Measurements from ENCODE around the gene SRP14. TPM values are rescaled to one million over a fixed set of nuclear protein-coding genes. Genes with fewer than 3 reads are reported as not detected.
"Not testable (repeated sequence)": the region's sequence is repeated elsewhere in the genome, so short reads cannot be mapped to it uniquely, and the experiment has no call there.

SRP14 gene
- total RNA-seq, 1 donor from 2014 or later = 320 TPM

DNA sequence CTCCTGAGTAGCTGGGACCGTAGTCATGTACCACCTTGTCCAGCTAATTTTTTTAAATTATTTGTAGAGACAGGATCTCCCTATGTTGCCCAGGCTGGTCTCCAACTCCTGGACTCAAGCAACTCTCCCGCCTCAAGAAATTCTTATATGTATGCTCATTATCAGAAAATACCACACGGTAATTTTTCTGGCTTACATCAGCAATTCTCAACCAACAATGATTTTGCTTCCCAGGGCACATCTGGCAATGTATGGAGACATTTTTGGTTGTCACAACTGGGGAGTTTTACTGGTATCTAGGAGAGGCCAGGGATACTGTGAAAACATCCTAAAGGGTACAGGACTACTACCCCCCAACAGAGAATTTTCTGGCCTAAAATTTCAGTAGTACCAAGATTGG, 10.8 kb downstream of the SRP14 start:
- TF ChIP-seq, protein P1, sequence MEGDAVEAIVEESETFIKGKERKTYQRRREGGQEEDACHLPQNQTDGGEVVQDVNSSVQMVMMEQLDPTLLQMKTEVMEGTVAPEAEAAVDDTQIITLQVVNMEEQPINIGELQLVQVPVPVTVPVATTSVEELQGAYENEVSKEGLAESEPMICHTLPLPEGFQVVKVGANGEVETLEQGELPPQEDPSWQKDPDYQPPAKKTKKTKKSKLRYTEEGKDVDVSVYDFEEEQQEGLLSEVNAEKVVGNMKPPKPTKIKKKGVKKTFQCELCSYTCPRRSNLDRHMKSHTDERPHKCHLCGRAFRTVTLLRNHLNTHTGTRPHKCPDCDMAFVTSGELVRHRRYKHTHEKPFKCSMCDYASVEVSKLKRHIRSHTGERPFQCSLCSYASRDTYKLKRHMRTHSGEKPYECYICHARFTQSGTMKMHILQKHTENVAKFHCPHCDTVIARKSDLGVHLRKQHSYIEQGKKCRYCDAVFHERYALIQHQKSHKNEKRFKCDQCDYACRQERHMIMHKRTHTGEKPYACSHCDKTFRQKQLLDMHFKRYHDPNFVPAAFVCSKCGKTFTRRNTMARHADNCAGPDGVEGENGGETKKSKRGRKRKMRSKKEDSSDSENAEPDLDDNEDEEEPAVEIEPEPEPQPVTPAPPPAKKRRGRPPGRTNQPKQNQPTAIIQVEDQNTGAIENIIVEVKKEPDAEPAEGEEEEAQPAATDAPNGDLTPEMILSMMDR (IDR thresholded peaks at IDR 0.05; ENCODE audit: insufficient read depth, low read depth, low read length) = no peak
- TF ChIP-seq EZH2 (IDR thresholded peaks at IDR 0.05; ENCODE audit: insufficient read depth, low read length) = no peak
- no peaks in the 10 kb centered on the region for H3K4me1 Mint-ChIP-seq (ENCODE audit: low read depth, unreplicated experiment)
- FAIRE-seq (no peak), DNase-seq (ENCODE audit: low read depth) (no peak)
- H3K9me3 Mint-ChIP-seq (ENCODE audit: unreplicated experiment) = no peaks in the 10 kb centered on the region
- Histone ChIP-seq H3K4me3 (ENCODE audit: insufficient read depth, low read depth, low read length) (no peak overlapping the region), H4K20me1 (ENCODE audit: insufficient read depth, low read length) (no peaks in the 10 kb centered on the region), H3K9ac (ENCODE audit: low read length) (no peak overlapping the region), H3K36me3 (ENCODE audit: insufficient read depth, low read length) (peaks cover 68% of the 10 kb centered on the region), H3K27me3 (ENCODE audit: insufficient read depth, low read length) (no peaks in the 10 kb centered on the region), H3K79me2 (ENCODE audit: insufficient read depth, low read length) (peaks cover 2% of the 10 kb centered on the region), H3K9me3 (ENCODE audit: insufficient read depth, low read depth, low read length) (no peaks in the 10 kb centered on the region), H2AFZ (ENCODE audit: low read depth, low read length) (no peak overlapping the region), H3K4me2 (ENCODE audit: low read length) (no peak overlapping the region), H3K27ac (ENCODE audit: low read depth, low read length) (no peak overlapping the region), H3K4me1 (ENCODE audit: insufficient read depth, low read length) (no peaks in the 10 kb centered on the region)
- H3K27me3 Mint-ChIP-seq (ENCODE audit: low read depth, unreplicated experiment) = no peaks in the 10 kb centered on the region
- peak overlapping the region; percentile 81 for H3K27ac Mint-ChIP-seq (ENCODE audit: unreplicated experiment)
- no peak overlapping the region for H3K4me3 Mint-ChIP-seq (ENCODE audit: unreplicated experiment)
- H3K36me3 Mint-ChIP-seq (ENCODE audit: low read depth, unreplicated experiment) = peaks cover 9% of the 10 kb centered on the region

DNA sequence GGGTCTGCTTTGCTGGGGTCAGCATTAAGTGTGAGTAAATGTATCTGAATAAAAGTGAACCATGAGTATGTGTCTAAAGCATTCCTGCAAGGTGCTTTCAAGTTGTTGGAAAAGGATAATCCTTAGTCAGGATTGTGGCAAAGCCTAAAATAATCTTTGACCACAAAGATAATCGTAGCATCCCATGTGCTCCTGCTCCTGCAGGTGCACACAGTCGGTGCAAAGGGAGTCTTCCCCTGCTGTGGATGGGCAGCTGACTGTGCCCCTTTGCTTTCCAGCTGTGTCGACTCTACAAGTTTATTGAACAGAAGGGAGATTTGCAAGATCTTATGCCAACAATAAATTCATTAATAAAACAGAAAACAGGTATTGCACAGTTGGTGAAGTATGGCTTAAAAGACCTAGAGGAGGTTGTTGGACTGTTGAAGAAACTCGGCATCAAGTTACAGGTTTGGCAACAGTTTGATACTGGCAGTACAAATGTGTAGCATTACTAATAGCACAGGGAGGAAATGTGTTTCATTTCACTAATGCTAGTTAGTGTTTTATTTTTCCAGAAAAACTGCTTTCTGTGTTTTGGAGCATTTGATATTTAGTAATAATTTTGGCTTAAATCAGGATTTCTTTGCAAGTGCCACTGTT, 22.6 kb downstream of the SRP14 start:
- Histone ChIP-seq H3K4me2 (ENCODE audit: low read length) (no peak overlapping the region), H2AFZ (ENCODE audit: low read depth, low read length) (no peak overlapping the region), H4K20me1 (ENCODE audit: insufficient read depth, low read length) (peaks cover 2% of the 10 kb centered on the region), H3K27me3 (ENCODE audit: insufficient read depth, low read length) (no peaks in the 10 kb centered on the region), H3K4me1 (ENCODE audit: insufficient read depth, low read length) (no peaks in the 10 kb centered on the region), H3K9me3 (ENCODE audit: insufficient read depth, low read depth, low read length) (peaks cover 7% of the 10 kb centered on the region), H3K9ac (ENCODE audit: low read length) (no peak overlapping the region), H3K79me2 (ENCODE audit: insufficient read depth, low read length) (no peaks in the 10 kb centered on the region), H3K27ac (ENCODE audit: low read depth, low read length) (no peak overlapping the region), H3K4me3 (ENCODE audit: insufficient read depth, low read depth, low read length) (no peak overlapping the region), H3K36me3 (ENCODE audit: insufficient read depth, low read length) (peaks cover 76% of the 10 kb centered on the region)
- Mint-ChIP-seq H3K27ac (ENCODE audit: unreplicated experiment) (no peak overlapping the region), H3K9me3 (ENCODE audit: unreplicated experiment) (peaks cover 26% of the 10 kb centered on the region), H3K36me3 (ENCODE audit: low read depth, unreplicated experiment) (peaks cover 60% of the 10 kb centered on the region), H3K4me1 (ENCODE audit: low read depth, unreplicated experiment) (no peaks in the 10 kb centered on the region), H3K4me3 (ENCODE audit: unreplicated experiment) (no peak overlapping the region), H3K27me3 (ENCODE audit: low read depth, unreplicated experiment) (no peaks in the 10 kb centered on the region)
- no peak for FAIRE-seq
- peak; percentile 53 for DNase-seq (ENCODE audit: low read depth)
- TF ChIP-seq, protein P1 (IDR thresholded peaks at IDR 0.05; ENCODE audit: insufficient read depth, low read depth, low read length) = no peak
- TF ChIP-seq EZH2 (IDR thresholded peaks at IDR 0.05; ENCODE audit: insufficient read depth, low read length) = no peak

DNA sequence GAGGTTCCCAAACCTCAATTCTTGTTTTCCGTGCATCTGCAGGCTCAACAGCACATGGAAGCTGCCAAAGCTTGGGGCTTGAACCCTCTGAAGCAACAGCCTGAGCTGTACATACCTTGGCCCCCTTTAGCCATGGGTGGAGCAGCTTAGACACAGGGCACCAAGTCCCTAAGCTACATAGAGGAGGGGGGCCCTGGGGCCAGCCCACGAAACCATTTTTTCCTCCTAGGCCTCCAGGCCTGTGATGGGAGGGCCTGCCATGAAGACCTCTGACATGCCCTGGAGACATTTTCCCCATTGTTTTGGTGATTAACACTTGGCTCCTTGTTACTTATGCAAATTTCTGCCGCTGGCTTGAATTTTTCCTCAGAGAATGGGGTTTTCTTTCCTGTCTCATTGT, 24.6 kb downstream of the SRP14 start:
- TF ChIP-seq EZH2 (IDR thresholded peaks at IDR 0.05; ENCODE audit: insufficient read depth, low read length) = no peak
- TF ChIP-seq, protein P1 (IDR thresholded peaks at IDR 0.05; ENCODE audit: insufficient read depth, low read depth, low read length) = no peak
- H3K27me3 ChIP-seq (ENCODE audit: insufficient read depth, low read length) = no peaks in the 10 kb centered on the region
- H2AFZ ChIP-seq (ENCODE audit: low read depth, low read length) = no peak overlapping the region
- FAIRE-seq = no peak
- H3K4me1 ChIP-seq (ENCODE audit: insufficient read depth, low read length) = peaks cover 9% of the 10 kb centered on the region
- no peak overlapping the region for H3K27ac Mint-ChIP-seq (ENCODE audit: unreplicated experiment)
- no peak overlapping the region for H3K4me2 ChIP-seq (ENCODE audit: low read length)
- H3K4me3 ChIP-seq (ENCODE audit: insufficient read depth, low read depth, low read length) = no peak overlapping the region
- peaks cover 2% of the 10 kb centered on the region for H4K20me1 ChIP-seq (ENCODE audit: insufficient read depth, low read length)
- no peak overlapping the region for H3K27ac ChIP-seq (ENCODE audit: low read depth, low read length)
- no peaks in the 10 kb centered on the region for H3K27me3 Mint-ChIP-seq (ENCODE audit: low read depth, unreplicated experiment)
- peaks cover 53% of the 10 kb centered on the region for H3K36me3 Mint-ChIP-seq (ENCODE audit: low read depth, unreplicated experiment)
- no peak overlapping the region for H3K9ac ChIP-seq (ENCODE audit: low read length)
- no peak for DNase-seq (ENCODE audit: low read depth)
- H3K9me3 Mint-ChIP-seq (ENCODE audit: unreplicated experiment) = peaks cover 26% of the 10 kb centered on the region
- no peaks in the 10 kb centered on the region for H3K4me1 Mint-ChIP-seq (ENCODE audit: low read depth, unreplicated experiment)
- H3K36me3 ChIP-seq (ENCODE audit: insufficient read depth, low read length) = peaks cover 72% of the 10 kb centered on the region
- H3K4me3 Mint-ChIP-seq (ENCODE audit: unreplicated experiment) = no peak overlapping the region
- H3K79me2 ChIP-seq (ENCODE audit: insufficient read depth, low read length) = no peaks in the 10 kb centered on the region
- H3K9me3 ChIP-seq (ENCODE audit: insufficient read depth, low read depth, low read length) = peaks cover 7% of the 10 kb centered on the region

DNA sequence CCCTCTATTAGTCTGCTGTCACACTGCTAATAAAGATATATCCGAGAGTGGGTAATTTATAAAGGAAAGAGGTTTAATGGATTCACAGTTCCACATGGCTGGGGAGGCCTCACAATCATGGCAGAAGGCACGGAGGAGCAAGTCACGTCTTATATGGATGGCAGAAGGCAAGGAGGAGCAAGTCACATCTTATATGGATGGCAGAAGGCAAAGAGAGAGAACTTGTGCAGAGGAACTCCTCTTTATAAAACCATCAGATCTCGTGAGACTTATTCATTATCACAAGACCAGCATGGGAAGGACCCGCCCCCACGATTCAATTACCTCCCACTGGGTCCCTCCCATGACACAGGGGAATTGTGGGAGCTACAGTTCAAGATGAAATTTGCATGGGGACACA, 25.6 kb downstream of the SRP14 start:
- not testable (repeated sequence) for DNase-seq (ENCODE audit: low read depth); H3K4me3 Mint-ChIP-seq (ENCODE audit: unreplicated experiment); H3K9me3 ChIP-seq (ENCODE audit: insufficient read depth, low read depth, low read length); H3K27me3 ChIP-seq (ENCODE audit: insufficient read depth, low read length); H3K4me3 ChIP-seq (ENCODE audit: insufficient read depth, low read depth, low read length); H2AFZ ChIP-seq (ENCODE audit: low read depth, low read length); H3K9ac ChIP-seq (ENCODE audit: low read length); H4K20me1 ChIP-seq (ENCODE audit: insufficient read depth, low read length); H3K27me3 Mint-ChIP-seq (ENCODE audit: low read depth, unreplicated experiment); H3K4me1 Mint-ChIP-seq (ENCODE audit: low read depth, unreplicated experiment); H3K4me2 ChIP-seq (ENCODE audit: low read length); H3K27ac Mint-ChIP-seq (ENCODE audit: unreplicated experiment); H3K79me2 ChIP-seq (ENCODE audit: insufficient read depth, low read length); H3K27ac ChIP-seq (ENCODE audit: low read depth, low read length); FAIRE-seq
- peaks cover 10% of the 10 kb centered on the region for H3K4me1 ChIP-seq (ENCODE audit: insufficient read depth, low read length)
- peaks cover 26% of the 10 kb centered on the region for H3K9me3 Mint-ChIP-seq (ENCODE audit: unreplicated experiment)
- H3K36me3 ChIP-seq (ENCODE audit: insufficient read depth, low read length) = peaks cover 72% of the 10 kb centered on the region
- peaks cover 54% of the 10 kb centered on the region for H3K36me3 Mint-ChIP-seq (ENCODE audit: low read depth, unreplicated experiment)
